ENCODE results near the gene CLPTM1. TPM values are rescaled to one million over a fixed set of nuclear protein-coding genes. Genes with fewer than 3 reads are reported as not detected.
"Not testable (repeated sequence)": the region's sequence is repeated elsewhere in the genome, so short reads cannot be mapped to it uniquely, and the experiment has no call there.

CLPTM1 gene
- polyA plus RNA-seq, 1 donor from 2014 or later = 15.3 TPM

DNA sequence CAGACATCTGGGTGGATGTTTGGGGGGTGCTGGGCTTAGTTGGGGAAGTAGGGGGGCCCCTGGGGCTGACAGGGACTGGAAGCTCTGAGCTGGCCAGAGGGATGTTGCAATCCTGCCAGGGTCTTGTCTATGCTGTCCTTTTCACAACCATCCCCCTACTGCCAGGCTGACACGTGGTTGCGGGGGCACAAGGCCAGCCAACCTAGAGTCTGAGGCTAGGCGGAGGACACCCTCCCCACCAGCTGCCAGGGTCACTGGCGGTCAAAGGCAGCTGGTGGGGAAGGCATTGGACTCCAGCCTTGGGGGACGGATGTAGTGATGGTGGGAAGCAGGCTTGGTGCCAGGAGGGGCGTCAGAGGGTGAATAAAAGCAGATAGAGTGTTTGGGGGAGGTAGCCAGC, 42.3 kb upstream of the CLPTM1 start:
- no peaks in the 10 kb centered on the region for H3F3A ChIP-seq (ENCODE audit: insufficient read depth, low read length, poor library complexity, severe bottlenecking)
- no peak overlapping the region for H3K4me2 ChIP-seq (ENCODE audit: low read length)
- no peak for TF ChIP-seq SMC3 (conservative IDR thresholded peaks at IDR 0.05; ENCODE audit: poor library complexity)
- no peak for TF ChIP-seq TAF1 (IDR thresholded peaks at IDR 0.05; ENCODE audit: low read depth)
- no peaks in the 10 kb centered on the region for H4K20me1 ChIP-seq (ENCODE audit: insufficient read depth)
- no peak overlapping the region for H3K4me3 ChIP-seq (ENCODE audit: low read length)
- no peaks in the 10 kb centered on the region for H3K9me3 ChIP-seq (ENCODE audit: low read length)
- H3K79me2 ChIP-seq (replicated peaks; ENCODE audit: insufficient read depth, low read length) = no peaks in the 10 kb centered on the region
- no peak overlapping the region for H2AFZ ChIP-seq (ENCODE audit: low read depth, low read length)
- no peaks in the 10 kb centered on the region for H3K36me3 ChIP-seq (ENCODE audit: insufficient read depth, low read length)
- H3K9ac ChIP-seq (ENCODE audit: low read length) = no peak overlapping the region
- no peaks in the 10 kb centered on the region for H3K27me3 ChIP-seq (ENCODE audit: insufficient read depth, low read depth, low read length)
- no peak overlapping the region for H3K27ac ChIP-seq (ENCODE audit: low read length)
- no peaks in the 10 kb centered on the region for H3K9me2 ChIP-seq (ENCODE audit: insufficient read depth, low read length)

DNA sequence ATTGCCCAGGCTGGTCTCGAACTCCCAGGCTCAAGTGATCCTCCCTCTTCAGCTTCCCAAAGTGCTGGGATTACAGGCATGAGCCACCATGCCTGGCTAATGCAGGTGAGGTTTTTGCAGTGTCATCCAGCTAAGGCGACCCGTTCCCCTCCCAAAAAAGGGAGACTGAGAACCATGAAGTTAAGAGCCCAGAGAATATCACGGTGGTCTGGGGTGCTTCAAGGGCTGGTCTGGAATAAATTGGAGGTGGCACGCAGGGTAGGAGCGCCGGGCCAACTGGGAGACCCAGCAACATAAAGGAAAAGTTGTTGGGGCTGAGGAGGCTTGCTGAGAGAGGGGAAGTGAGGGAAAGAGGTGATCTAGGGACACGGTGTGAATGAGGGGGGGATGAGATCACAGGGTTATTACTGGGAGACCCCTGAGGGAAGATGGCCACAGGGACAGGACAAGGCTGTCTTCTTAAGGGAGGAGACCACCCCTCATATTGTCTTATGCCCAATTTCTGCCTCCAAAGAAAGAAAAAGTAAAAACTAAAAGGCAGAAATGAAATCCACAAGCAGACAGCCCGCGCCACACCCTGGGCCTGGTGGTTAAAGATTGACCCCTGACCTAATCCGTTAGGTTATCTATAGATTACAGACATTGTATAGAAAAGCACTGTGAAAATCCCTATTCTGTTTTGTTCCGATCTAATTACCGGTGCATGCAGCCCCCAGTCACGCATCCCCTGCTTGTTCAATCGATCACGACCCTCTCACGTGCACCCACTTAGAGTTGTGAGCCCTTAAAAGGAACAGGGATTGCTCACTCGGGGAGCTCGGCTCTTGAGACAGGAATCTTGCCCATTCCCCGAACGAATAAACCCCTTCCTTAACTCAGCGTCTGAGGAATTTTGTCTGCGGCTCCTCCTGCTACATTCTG, 41.4 kb upstream of the CLPTM1 start:
- not testable (repeated sequence) for H3K36me3 ChIP-seq (ENCODE audit: insufficient read depth, low read length)

DNA sequence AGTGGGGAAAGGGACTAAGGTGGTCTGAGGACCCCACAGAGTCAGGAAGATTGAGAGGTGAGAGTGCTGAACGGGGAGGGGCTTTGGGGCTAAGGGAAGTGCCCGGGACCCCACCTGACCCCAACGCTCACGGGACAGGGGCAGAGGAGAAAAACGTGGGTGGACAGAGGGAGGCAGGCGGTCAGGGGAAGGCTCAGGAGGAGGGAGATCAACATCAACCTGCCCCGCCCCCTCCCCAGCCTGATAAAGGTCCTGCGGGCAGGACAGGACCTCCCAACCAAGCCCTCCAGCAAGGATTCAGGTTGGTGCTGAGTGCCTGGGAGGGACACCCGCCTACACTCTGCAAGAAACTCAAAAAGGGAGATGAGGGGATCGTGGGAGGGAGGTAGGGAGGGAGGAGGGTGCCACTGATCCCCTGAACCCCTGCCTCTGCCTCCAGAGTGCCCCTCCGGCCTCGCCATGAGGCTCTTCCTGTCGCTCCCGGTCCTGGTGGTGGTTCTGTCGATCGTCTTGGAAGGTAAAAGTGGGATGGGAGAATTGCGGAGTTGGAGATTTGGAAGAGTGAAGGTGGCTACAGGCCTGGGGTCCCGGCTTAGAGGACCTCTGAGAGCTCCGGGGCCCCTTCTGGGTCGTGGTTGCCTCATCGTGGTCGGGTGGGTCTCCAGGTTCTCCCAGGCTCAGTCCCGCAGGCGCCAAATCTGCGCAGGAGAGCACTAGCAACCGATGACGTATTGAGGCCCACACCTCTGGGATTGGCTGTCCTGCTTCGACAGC, 40.6 kb upstream of the CLPTM1 start, which contains the start of gene APOC1:
Gene APOC1, plus strand, starts transcription at position 176 of the 774 bp plus-strand sequence. Its CDS starts 284 bp downstream, at position 460.
- not testable (repeated sequence) for H3K9me2 ChIP-seq (ENCODE audit: insufficient read depth, low read length); H3K27ac ChIP-seq (ENCODE audit: low read length); H3K27me3 ChIP-seq (ENCODE audit: insufficient read depth, low read depth, low read length); H4K20me1 ChIP-seq (ENCODE audit: insufficient read depth); H3F3A ChIP-seq (ENCODE audit: insufficient read depth, low read length, poor library complexity, severe bottlenecking); H3K9me3 ChIP-seq (ENCODE audit: low read length); H3K79me2 ChIP-seq (replicated peaks; ENCODE audit: insufficient read depth, low read length); H3K4me2 ChIP-seq (ENCODE audit: low read length); H3K36me3 ChIP-seq (ENCODE audit: insufficient read depth, low read length)
- H3K9ac ChIP-seq (ENCODE audit: low read length) = peak within 1 kb of the TSS; percentile 55
- H3K4me3 ChIP-seq (ENCODE audit: low read length) = peak within 1 kb of the TSS; percentile 63
- H2AFZ ChIP-seq (ENCODE audit: low read depth, low read length) = peak within 1 kb of the TSS; percentile 15

More for the DNA sequence above, 41.4 kb upstream of the CLPTM1 start:
- H3K79me2 ChIP-seq (replicated peaks; ENCODE audit: insufficient read depth, low read length); H3K27me3 ChIP-seq (ENCODE audit: insufficient read depth, low read depth, low read length); H4K20me1 ChIP-seq (ENCODE audit: insufficient read depth); H3K9ac ChIP-seq (ENCODE audit: low read length); H3K4me3 ChIP-seq (ENCODE audit: low read length); H3K9me3 ChIP-seq (ENCODE audit: low read length); H3K4me2 ChIP-seq (ENCODE audit: low read length); H3F3A ChIP-seq (ENCODE audit: insufficient read depth, low read length, poor library complexity, severe bottlenecking); H3K27ac ChIP-seq (ENCODE audit: low read length); H3K9me2 ChIP-seq (ENCODE audit: insufficient read depth, low read length); H2AFZ ChIP-seq (ENCODE audit: low read depth, low read length): not testable (repeated sequence)

DNA sequence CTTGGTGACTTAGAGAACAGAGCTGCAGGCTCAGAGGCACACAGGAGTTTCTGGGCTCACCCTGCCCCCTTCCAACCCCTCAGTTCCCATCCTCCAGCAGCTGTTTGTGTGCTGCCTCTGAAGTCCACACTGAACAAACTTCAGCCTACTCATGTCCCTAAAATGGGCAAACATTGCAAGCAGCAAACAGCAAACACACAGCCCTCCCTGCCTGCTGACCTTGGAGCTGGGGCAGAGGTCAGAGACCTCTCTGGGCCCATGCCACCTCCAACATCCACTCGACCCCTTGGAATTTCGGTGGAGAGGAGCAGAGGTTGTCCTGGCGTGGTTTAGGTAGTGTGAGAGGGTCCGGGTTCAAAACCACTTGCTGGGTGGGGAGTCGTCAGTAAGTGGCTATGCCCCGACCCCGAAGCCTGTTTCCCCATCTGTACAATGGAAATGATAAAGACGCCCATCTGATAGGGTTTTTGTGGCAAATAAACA, 30.9 kb upstream of the CLPTM1 start:
- Histone ChIP-seq H3F3A (ENCODE audit: insufficient read depth, low read length, poor library complexity, severe bottlenecking) (no peaks in the 10 kb centered on the region), H4K20me1 (ENCODE audit: insufficient read depth) (no peaks in the 10 kb centered on the region), H3K4me2 (ENCODE audit: low read length) (no peak overlapping the region), H3K36me3 (ENCODE audit: insufficient read depth, low read length) (no peaks in the 10 kb centered on the region), H2AFZ (ENCODE audit: low read depth, low read length) (no peak overlapping the region), H3K9me2 (ENCODE audit: insufficient read depth, low read length) (no peaks in the 10 kb centered on the region), H3K79me2 (replicated peaks; ENCODE audit: insufficient read depth, low read length) (no peaks in the 10 kb centered on the region), H3K9ac (ENCODE audit: low read length) (no peak overlapping the region), H3K4me3 (ENCODE audit: low read length) (no peak overlapping the region), H3K27ac (ENCODE audit: low read length) (no peak overlapping the region), H3K27me3 (ENCODE audit: insufficient read depth, low read depth, low read length) (no peaks in the 10 kb centered on the region), H3K9me3 (ENCODE audit: low read length) (no peaks in the 10 kb centered on the region)
- no peak for TF ChIP-seq EZH2 (IDR thresholded peaks at IDR 0.05; ENCODE audit: borderline replicate concordance, insufficient read depth, low read length, poor library complexity, severe bottlenecking)
- no peak for TF ChIP-seq TAF1 (IDR thresholded peaks at IDR 0.05; ENCODE audit: low read depth)
- no peak for TF ChIP-seq RAD21 (conservative IDR thresholded peaks at IDR 0.05)
